MM.1S (cell line): ENCODE results near the gene SCGB1A1.

ENCODE experiments used
- EZH2 ChIP-seq: fragments of 300-600 bp; sonication (generic); optimal IDR thresholded peaks from 2 replicates; pipeline ENCODE3; 2017; ENCODE audit warnings: low read depth, mild to moderate bottlenecking, antibody characterized with exemption, low read length, mixed read lengths
- TF ChIP-seq, protein P1 (sequence below): fragments of 300-600 bp; sonication (generic); IDR thresholded peaks from 2 replicates; pipeline ENCODE4 v1.5.1; 2016; ENCODE audit warnings: antibody characterized with exemption, low read length, mixed read lengths

DNA sequence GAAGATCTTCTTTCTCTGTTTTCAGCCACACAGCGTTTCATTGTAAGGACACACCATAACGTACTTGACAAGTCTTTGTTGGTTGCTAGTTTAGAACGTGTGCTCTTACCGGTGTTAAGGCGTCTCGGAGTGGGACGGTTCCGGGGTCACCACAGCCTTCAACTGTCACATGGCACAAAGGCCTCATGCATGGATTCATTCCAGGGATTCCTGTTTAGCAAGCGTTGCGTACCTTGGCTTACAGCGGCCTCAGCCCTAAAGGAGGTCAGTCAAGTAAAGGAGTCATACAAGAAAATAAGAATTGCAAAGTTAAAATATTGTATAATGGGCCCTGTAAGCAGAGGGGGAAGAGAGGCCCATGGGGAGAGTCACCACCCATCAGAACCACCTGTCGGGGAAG lies 2.2 kb upstream of the SCGB1A1 start:
- TF ChIP-seq, protein P1, sequence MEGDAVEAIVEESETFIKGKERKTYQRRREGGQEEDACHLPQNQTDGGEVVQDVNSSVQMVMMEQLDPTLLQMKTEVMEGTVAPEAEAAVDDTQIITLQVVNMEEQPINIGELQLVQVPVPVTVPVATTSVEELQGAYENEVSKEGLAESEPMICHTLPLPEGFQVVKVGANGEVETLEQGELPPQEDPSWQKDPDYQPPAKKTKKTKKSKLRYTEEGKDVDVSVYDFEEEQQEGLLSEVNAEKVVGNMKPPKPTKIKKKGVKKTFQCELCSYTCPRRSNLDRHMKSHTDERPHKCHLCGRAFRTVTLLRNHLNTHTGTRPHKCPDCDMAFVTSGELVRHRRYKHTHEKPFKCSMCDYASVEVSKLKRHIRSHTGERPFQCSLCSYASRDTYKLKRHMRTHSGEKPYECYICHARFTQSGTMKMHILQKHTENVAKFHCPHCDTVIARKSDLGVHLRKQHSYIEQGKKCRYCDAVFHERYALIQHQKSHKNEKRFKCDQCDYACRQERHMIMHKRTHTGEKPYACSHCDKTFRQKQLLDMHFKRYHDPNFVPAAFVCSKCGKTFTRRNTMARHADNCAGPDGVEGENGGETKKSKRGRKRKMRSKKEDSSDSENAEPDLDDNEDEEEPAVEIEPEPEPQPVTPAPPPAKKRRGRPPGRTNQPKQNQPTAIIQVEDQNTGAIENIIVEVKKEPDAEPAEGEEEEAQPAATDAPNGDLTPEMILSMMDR = no peak
- no peak for TF ChIP-seq EZH2
